A673 (cell line): ENCODE measurements around the gene EFNA2. TPM values are rescaled to one million over a fixed set of nuclear protein-coding genes. Genes with fewer than 3 reads are reported as not detected.

Experiments used
- BruUV-seq: library from RNA; stranded (reverse); fragments of 400-500 nt; replicated peaks from 2 replicates; lab custom pipeline; 2021; lab: Mats Ljungman, UMichigan
- CTCF ChIA-PET: fragments of 300-600 bp; sonication (Branson Sonifier 250); formaldehyde crosslinking; loops from one replicate; lab custom pipeline; 2022; ENCODE audit warnings: antibody characterized with exemption; lab: Charles Lee
- POLR2A ChIA-PET: fragments of 300-600 bp; sonication (Branson Sonifier 250); formaldehyde crosslinking; loops from one replicate; lab custom pipeline; 2022; ENCODE audit warnings: antibody characterized with exemption; ENCODE audit not compliant: low non-redundant PET; lab: Charles Lee
- DNase-seq: peaks from one replicate; pipeline ENCODE4 v3.0.0-alpha.2; 2015; ENCODE audit warnings: low spot score
- H3K27ac ChIP-seq: fragments of 200-600 bp; sonication (generic); 2 replicates; pipeline ENCODE4 v1.5.1; 2016; ENCODE audit warnings: mixed run types, low read depth, mild to moderate bottlenecking, mixed read lengths, antibody characterized with exemption, low read length; ENCODE audit not compliant: poor library complexity, severe bottlenecking
- H3K27me3 ChIP-seq: fragments of 200-600 bp; sonication (generic); replicated peaks from 2 replicates; pipeline ENCODE4 v1.6.1; 2017; ENCODE audit warnings: mixed run types, low read depth, mild to moderate bottlenecking, mixed read lengths, antibody characterized with exemption, low read length; ENCODE audit not compliant: insufficient read depth, poor library complexity
- H3K36me3 ChIP-seq: fragments of 200-600 bp; sonication (generic); 2 replicates; pipeline ENCODE4 v1.6.1; 2016; ENCODE audit warnings: mixed run types, mild to moderate bottlenecking, mixed read lengths, antibody characterized with exemption, low read length; ENCODE audit not compliant: insufficient read depth, poor library complexity, severe bottlenecking
- H3K4me1 ChIP-seq: fragments of 200-600 bp; sonication (generic); 2 replicates; pipeline ENCODE4 v1.6.1; 2017; ENCODE audit warnings: mixed run types, mild to moderate bottlenecking, mixed read lengths, antibody characterized with exemption, low read length; ENCODE audit not compliant: insufficient read depth, poor library complexity, severe bottlenecking
- H3K4me3 ChIP-seq: fragments of 200-600 bp; sonication (generic); 2 replicates; pipeline ENCODE4 v1.5.1; 2016; ENCODE audit warnings: low read depth, mixed run types, mild to moderate bottlenecking, mixed read lengths, low read length; ENCODE audit not compliant: poor library complexity, severe bottlenecking
- H3K9me3 ChIP-seq: fragments of 200-600 bp; sonication (generic); 2 replicates; pipeline ENCODE4 v1.6.1; 2016; ENCODE audit warnings: mixed run types, low read depth, mild to moderate bottlenecking, mixed read lengths, antibody characterized with exemption, low read length; ENCODE audit not compliant: poor library complexity, severe bottlenecking
- EZH2 ChIP-seq: fragments of 200-600 bp; sonication (generic); IDR thresholded peaks from 2 replicates; pipeline ENCODE4 v1.6.1; 2017; ENCODE audit warnings: borderline replicate concordance, low read depth, mild to moderate bottlenecking, mixed read lengths, antibody characterized with exemption, low read length; ENCODE audit not compliant: poor library complexity, severe bottlenecking
- intact Hi-C: fragments of 100-400 bp; cut with micrococcal nuclease; formaldehyde crosslinking; loops from one replicate; pipeline ENCODE4 v1.10.0; 2022; ENCODE audit not compliant: unreplicated experiment
- total RNA-seq: library from RNA; stranded (reverse); gene quantifications from 2 replicates; pipeline ENCODE4 v1.2.3, GENCODE V29; 2021
- TF ChIP-seq, protein P1 (sequence below): fragments of 300-800, 200-600 bp; sonication (generic); conservative IDR thresholded peaks from 2 replicates; pipeline ENCODE4 v1.5.1; 2017; ENCODE audit warnings: low read depth, mild to moderate bottlenecking, antibody characterized with exemption, low read length, moderate library complexity, mixed read lengths

The EFNA2 gene
- total RNA-seq, 1 experiment from 2014 or later, result 0.64 TPM

DNA sequence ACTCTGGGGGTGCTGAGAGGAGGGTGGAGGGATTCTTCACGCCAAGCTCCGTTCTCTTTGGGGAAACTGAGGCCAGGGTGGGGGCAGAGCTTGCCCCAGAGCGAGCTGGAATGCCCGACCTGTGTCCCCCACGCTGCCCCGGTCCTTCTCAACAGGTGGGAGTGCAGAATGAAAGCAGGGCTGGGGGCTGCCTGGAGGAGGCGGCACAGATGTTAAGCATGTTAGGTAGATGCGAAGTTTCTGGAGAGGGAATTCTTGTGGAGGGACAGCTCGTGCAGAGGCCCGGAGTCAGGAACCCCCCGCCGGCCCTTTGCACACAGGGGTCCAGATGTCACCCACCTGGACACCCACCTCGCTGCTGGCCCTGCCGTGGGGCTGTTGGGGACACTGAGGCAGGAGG is 9.0 kb downstream of the EFNA2 start:
- no peaks in the 10 kb centered on the region for H3K9me3 ChIP-seq
- no peaks in the 10 kb centered on the region for H3K36me3 ChIP-seq
- H3K27me3 ChIP-seq, result no peaks in the 10 kb centered on the region
- no peak overlapping the region for H3K4me3 ChIP-seq
- no peak overlapping the region for H3K27ac ChIP-seq
- CTCF ChIA-PET, result no interaction called here
- POLR2A ChIA-PET, result no interaction called here
- H3K4me1 ChIP-seq, result peaks cover 18% of the 10 kb centered on the region
- BruUV-seq, result no TSS peak
- TF ChIP-seq, protein P1, sequence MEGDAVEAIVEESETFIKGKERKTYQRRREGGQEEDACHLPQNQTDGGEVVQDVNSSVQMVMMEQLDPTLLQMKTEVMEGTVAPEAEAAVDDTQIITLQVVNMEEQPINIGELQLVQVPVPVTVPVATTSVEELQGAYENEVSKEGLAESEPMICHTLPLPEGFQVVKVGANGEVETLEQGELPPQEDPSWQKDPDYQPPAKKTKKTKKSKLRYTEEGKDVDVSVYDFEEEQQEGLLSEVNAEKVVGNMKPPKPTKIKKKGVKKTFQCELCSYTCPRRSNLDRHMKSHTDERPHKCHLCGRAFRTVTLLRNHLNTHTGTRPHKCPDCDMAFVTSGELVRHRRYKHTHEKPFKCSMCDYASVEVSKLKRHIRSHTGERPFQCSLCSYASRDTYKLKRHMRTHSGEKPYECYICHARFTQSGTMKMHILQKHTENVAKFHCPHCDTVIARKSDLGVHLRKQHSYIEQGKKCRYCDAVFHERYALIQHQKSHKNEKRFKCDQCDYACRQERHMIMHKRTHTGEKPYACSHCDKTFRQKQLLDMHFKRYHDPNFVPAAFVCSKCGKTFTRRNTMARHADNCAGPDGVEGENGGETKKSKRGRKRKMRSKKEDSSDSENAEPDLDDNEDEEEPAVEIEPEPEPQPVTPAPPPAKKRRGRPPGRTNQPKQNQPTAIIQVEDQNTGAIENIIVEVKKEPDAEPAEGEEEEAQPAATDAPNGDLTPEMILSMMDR, result no peak
- TF ChIP-seq EZH2, result no peak
- intact Hi-C loops, result no loop called here
- DNase-seq, result no peak

DNA sequence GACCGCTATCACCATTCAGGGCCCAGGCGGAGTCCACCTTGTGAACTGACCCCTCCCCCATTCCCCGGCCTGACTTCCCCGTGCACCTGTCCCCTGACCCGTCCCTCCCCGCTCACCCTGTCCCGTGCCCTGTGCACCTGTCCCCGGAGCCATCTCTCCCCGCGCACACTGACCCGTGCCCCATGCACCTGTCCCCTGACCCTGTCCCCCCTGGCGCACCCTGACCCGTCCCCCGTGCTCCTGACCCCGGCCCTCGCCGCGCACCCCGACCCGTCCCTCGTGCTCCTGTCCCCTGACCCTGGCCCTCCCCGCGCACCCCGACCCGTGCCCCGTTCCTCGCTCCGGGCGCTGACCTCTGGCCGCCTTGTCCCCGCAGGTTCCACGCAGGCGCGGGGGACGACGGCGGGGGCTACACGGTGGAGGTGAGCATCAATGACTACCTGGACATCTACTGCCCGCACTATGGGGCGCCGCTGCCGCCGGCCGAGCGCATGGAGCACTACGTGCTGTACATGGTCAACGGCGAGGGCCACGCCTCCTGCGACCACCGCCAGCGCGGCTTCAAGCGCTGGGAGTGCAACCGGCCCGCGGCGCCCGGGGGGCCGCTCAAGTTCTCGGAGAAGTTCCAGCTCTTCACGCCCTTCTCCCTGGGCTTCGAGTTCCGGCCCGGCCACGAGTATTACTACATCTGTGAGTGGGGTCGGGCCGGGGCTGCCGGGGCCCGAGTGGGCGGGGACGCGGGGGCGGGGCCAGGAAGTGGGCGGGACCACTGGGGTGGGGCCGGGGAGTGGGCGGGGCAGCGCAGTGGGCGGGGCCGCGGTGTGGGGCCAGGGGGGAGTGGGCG is 9.7 kb downstream of the EFNA2 start:
- TF ChIP-seq, protein P1, result no peak
- TF ChIP-seq EZH2, result no peak
- CTCF ChIA-PET, result interaction anchor here (0.6 kb wide), 1 partner anchor 21 kb away, joined by 4 read pairs; no protein-coding TSS in a partner anchor
- BruUV-seq, result no TSS peak
- DNase-seq, result peak; percentile 52
- H3K4me1 ChIP-seq, result peaks cover 18% of the 10 kb centered on the region
- H3K4me3 ChIP-seq, result peak overlapping the region; percentile 21
- no peak overlapping the region for H3K27ac ChIP-seq
- H3K36me3 ChIP-seq, result no peaks in the 10 kb centered on the region
- no peaks in the 10 kb centered on the region for H3K27me3 ChIP-seq
- POLR2A ChIA-PET, result no interaction called here
- no peaks in the 10 kb centered on the region for H3K9me3 ChIP-seq
- intact Hi-C loops, result no loop called here

- ChIA-PET POLR2A (no interaction called here), CTCF (no interaction called here)
- Histone ChIP-seq H3K4me3 (no peak overlapping the region), H3K9me3 (no peaks in the 10 kb centered on the region), H3K4me1 (peaks cover 18% of the 10 kb centered on the region), H3K36me3 (no peaks in the 10 kb centered on the region), H3K27ac (no peak overlapping the region), H3K27me3 (no peaks in the 10 kb centered on the region)
- no peak for DNase-seq
- no peak for TF ChIP-seq EZH2
- TF ChIP-seq, protein P1, result no peak
- no TSS peak for BruUV-seq
- intact Hi-C loops, result no loop called here
These were observed 10.4 kb downstream of the EFNA2 start for GRCh38 chr19:1296078-1296477.
